Gastrocnemius medialis (tissue), 4 donors: Measurements from ENCODE around the gene PRKAG2. TPM values are rescaled to one million over a fixed set of nuclear protein-coding genes. Genes with fewer than 3 reads are reported as not detected.

Experiments
- ATAC-seq, 2 donors: fragments of 150-250 bp; one replicate each; pipeline ENCODE4 v1.9.1; 2016
- DNase-seq, 2 donors: peaks; one replicate each; pipeline ENCODE4 v3.0.0-alpha.2; 2019
- H3K27ac ChIP-seq, 4 donors: fragments of 200-600 bp; sonication (generic); 1 replicate in 1 of 4; 2 replicates in 3 of 4; pipeline ENCODE4 v1.5.1; 2016 to 2018; ENCODE audit warnings: mild to moderate bottlenecking in 2 of 4, moderate library complexity in 1 of 4
- H3K27me3 ChIP-seq, 3 donors: fragments of 200-600 bp; sonication (generic) in 2 of 3; 1 replicate in 1 of 3; 2 replicates in 2 of 3; pipeline versions ENCODE4 v1.5.1 to v1.6.0; 2016 to 2019; ENCODE audit warnings: mild to moderate bottlenecking in 1 of 3, moderate library complexity in 1 of 3
- H3K36me3 ChIP-seq, 2 donors: fragments of 200-600 bp; sonication (generic) in 1 of 2; one replicate each; pipeline ENCODE4 v1.5.1; 2017 to 2018
- H3K4me1 ChIP-seq, 2 donors: fragments of 200-600 bp; sonication (generic) in 1 of 2; one replicate each; pipeline ENCODE4 v1.5.1; 2016 to 2017; ENCODE audit warnings: mild to moderate bottlenecking in 2 of 2
- H3K4me3 ChIP-seq, 4 donors: fragments of 200-600 bp; sonication (generic) in 3 of 4; 1 replicate in 1 of 4; 2 replicates in 3 of 4; pipeline ENCODE4 v1.5.1; 2016 to 2019; ENCODE audit warnings: mild to moderate bottlenecking in 2 of 4
- H3K9me3 ChIP-seq, 3 donors: fragments of 200-600 bp; sonication (generic) in 2 of 3; 1 replicate in 1 of 3; 2 replicates in 2 of 3; pipeline ENCODE4 v1.5.1; 2016 to 2019
- POLR2A ChIP-seq, 2 donors: fragments of 450-650 bp; IDR thresholded peaks; one replicate each; pipeline ENCODE4 v1.6.1; 2017; ENCODE audit warnings: antibody characterized with exemption in 2 of 2, mild to moderate bottlenecking in 2 of 2, moderate library complexity in 2 of 2
- in situ Hi-C, 4 donors: fragments of 200-750 bp; cut with MboI; loops; one replicate each; pipeline versions ENCODE4 v1.15.0 to v1.8.0; 2017; ENCODE audit warnings: low sequenced_read_pairs in 4 of 4
- intact Hi-C: fragments of 100-400 bp; cut with DNase I; formaldehyde crosslinking; loops from one replicate; pipeline ENCODE4 v1.15.1; 2023; ENCODE audit warnings: low total_unique reads
- total RNA-seq, 4 donors: library from RNA; depleted of rRNA; stranded (reverse); fragments of >200 nt; gene quantifications; one replicate each; pipeline versions ENCODE4 v1.1.0 to v1.2.3, GENCODE V29; 2016
- TF ChIP-seq, protein P1 (sequence below), 5 experiments: fragments of 450-650 bp in 3 of 5; fragments of 200-600 bp in 2 of 5; sonication (generic) in 2 of 5; IDR thresholded peaks in 4 of 5; conservative IDR thresholded peaks in 1 of 5; 1 replicate in 4 of 5; 2 replicates in 1 of 5; pipeline ENCODE4 v1.5.1; 2016 to 2019; ENCODE audit warnings: antibody characterized with exemption in 5 of 5, mild to moderate bottlenecking in 3 of 5, moderate library complexity in 3 of 5

The PRKAG2 gene
- total RNA-seq, 4 donors from 2014 or later = 5.3 to 32.6 (median 13.9) TPM

DNA sequence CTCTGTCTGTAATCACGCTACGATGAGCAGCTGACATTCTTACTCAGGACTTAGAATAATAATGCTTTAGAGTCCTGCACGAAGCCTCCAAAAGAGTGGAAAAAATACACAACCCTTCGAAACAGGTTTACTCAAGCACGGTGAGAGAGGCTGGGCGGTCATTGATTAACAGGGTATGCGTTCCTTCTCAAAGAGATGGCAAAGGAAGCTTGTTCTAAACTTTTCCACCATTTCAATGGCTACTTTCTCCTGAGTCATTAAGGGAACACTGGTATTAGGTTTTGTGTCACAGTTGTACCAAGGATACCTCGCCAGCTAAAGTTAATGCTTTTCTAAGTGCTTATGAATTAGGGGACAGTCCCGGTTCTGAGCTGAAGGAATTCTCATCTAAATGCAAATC is 215.3 kb downstream of the PRKAG2 start:
- no peaks in the 10 kb centered on the region for H3K9me3 ChIP-seq
- TF ChIP-seq, protein P1, sequence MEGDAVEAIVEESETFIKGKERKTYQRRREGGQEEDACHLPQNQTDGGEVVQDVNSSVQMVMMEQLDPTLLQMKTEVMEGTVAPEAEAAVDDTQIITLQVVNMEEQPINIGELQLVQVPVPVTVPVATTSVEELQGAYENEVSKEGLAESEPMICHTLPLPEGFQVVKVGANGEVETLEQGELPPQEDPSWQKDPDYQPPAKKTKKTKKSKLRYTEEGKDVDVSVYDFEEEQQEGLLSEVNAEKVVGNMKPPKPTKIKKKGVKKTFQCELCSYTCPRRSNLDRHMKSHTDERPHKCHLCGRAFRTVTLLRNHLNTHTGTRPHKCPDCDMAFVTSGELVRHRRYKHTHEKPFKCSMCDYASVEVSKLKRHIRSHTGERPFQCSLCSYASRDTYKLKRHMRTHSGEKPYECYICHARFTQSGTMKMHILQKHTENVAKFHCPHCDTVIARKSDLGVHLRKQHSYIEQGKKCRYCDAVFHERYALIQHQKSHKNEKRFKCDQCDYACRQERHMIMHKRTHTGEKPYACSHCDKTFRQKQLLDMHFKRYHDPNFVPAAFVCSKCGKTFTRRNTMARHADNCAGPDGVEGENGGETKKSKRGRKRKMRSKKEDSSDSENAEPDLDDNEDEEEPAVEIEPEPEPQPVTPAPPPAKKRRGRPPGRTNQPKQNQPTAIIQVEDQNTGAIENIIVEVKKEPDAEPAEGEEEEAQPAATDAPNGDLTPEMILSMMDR (IDR thresholded peaks at IDR 0.05 in 4 of 5, conservative IDR thresholded peaks at IDR 0.05 in 1 of 5) = no peak
- no peak for TF ChIP-seq POLR2A (IDR thresholded peaks at IDR 0.05)
- no peak overlapping the region for H3K4me3 ChIP-seq
- no peak for ATAC-seq
- no peak for DNase-seq
- peaks cover 0 to 5% of the 10 kb centered on the region in 2 donors for H3K4me1 ChIP-seq
- H3K36me3 ChIP-seq = no peaks in the 10 kb centered on the region
- no peaks in the 10 kb centered on the region for H3K27me3 ChIP-seq
- no peak overlapping the region for H3K27ac ChIP-seq
- intact Hi-C loops (no loop called here), in situ Hi-C loops (no loop called here)

DNA sequence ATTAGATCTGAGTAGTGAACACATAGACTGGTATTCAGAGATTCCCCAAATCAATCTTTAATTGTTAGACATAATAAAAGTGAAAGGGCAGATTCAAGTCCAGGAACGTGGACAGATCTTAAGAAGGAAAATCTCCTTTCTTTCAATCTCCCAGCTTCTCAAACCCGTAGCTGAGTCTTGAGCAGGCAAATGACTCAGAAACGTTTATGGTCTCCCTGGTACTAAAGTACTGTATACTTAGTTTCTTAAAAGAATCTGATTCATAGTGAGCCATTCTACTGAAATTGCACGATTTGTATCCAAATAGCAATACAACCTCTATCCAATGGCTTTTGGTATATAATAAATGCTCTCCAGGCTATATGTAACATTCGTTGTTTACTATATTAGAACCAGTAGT is 216.8 kb downstream of the PRKAG2 start:
- H3K27me3 ChIP-seq = no peaks in the 10 kb centered on the region
- no peaks in the 10 kb centered on the region for H3K9me3 ChIP-seq
- no peak for DNase-seq
- no peaks in the 10 kb centered on the region for H3K36me3 ChIP-seq
- no peak overlapping the region for H3K27ac ChIP-seq
- no peak for ATAC-seq
- in situ Hi-C loops = no loop called here
- intact Hi-C loops = no loop called here
- H3K4me3 ChIP-seq = no peak overlapping the region
- H3K4me1 ChIP-seq = peaks cover 0 to 5% of the 10 kb centered on the region in 2 donors
- no peak for TF ChIP-seq POLR2A (IDR thresholded peaks at IDR 0.05)
- TF ChIP-seq, protein P1 (IDR thresholded peaks at IDR 0.05 in 4 of 5, conservative IDR thresholded peaks at IDR 0.05 in 1 of 5) = no peak

DNA sequence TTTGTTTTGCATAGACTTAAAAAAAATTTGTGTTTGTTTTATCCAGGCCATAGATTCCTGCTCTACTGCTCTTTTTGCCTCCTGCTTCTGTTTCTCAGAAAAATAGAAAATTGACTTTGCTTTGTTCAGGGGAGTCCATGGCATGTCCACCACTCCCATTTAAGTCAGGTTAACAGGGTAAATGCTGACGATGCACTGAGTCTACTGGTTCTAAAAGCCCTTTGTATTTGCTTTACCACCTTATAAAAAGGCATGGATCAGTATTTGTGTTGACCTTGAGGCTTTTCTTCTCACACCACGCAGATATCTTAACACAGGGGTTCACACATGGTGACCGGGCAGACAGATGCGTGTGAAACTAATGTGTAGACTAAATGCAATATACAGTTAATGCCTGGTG is 217.7 kb downstream of the PRKAG2 start:
- TF ChIP-seq POLR2A (IDR thresholded peaks at IDR 0.05) = no peak
- TF ChIP-seq, protein P1 (IDR thresholded peaks at IDR 0.05 in 4 of 5, conservative IDR thresholded peaks at IDR 0.05 in 1 of 5) = no peak
- intact Hi-C loops = no loop called here
- DNase-seq (no peak), ATAC-seq (no peak)
- Histone ChIP-seq H3K36me3 (no peaks in the 10 kb centered on the region), H3K27me3 (no peaks in the 10 kb centered on the region), H3K27ac (no peak overlapping the region), H3K9me3 (no peaks in the 10 kb centered on the region), H3K4me3 (no peak overlapping the region), H3K4me1 (peaks cover 0 to 5% of the 10 kb centered on the region in 2 donors)
- in situ Hi-C loops = no loop called here

DNA sequence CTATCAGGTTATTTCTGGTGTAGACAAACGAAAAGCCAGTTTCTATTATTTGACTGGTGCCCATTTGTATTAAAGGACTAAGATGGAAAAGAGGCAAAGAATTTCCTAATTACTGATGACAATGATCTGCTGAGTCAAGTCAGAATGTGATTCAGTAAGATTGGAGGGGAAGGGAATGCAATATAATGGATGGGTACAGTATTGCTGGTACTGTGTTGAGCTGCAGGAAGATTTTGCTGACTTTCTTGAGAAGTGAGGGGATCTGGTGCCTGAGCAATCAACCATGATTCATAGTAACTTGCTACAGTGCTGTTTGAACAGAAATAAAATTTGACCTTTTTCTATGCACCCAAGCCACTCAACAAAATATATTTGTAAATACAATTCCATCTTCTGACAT is 218.1 kb downstream of the PRKAG2 start:
- ATAC-seq (no peak), DNase-seq (no peak)
- H3K27ac ChIP-seq = no peak overlapping the region
- no peak for TF ChIP-seq POLR2A (IDR thresholded peaks at IDR 0.05)
- TF ChIP-seq, protein P1 (IDR thresholded peaks at IDR 0.05 in 4 of 5, conservative IDR thresholded peaks at IDR 0.05 in 1 of 5) = no peak
- in situ Hi-C loops = no loop called here
- H3K9me3 ChIP-seq = no peaks in the 10 kb centered on the region
- H3K4me3 ChIP-seq = no peak overlapping the region
- H3K27me3 ChIP-seq = no peaks in the 10 kb centered on the region
- no peaks in the 10 kb centered on the region for H3K36me3 ChIP-seq
- peaks cover 0 to 5% of the 10 kb centered on the region in 2 donors for H3K4me1 ChIP-seq
- intact Hi-C loops = no loop called here

DNA sequence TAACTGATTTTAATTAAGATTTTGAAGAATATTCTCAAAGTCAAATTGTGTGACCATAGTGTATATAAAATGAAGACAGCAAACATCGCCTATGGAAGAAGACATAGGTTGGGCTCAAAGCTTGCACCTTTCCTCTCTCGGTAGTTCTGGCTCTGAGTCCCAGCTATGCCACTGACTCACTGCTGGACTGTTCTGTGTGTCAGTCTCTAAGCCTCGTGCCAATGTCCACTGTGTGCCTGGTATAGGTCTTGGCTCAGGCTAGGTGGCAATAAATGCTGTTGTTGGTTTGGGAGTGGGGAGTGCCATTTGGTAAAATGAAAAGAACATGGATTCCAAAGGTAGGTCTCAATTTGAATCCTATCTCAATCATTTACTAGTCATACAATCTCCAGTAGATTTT is 219.7 kb downstream of the PRKAG2 start:
- DNase-seq = peak; percentile 39 to 43
- in situ Hi-C loops = no loop called here
- Histone ChIP-seq H3K4me3 (no peak overlapping the region), H3K27me3 (no peaks in the 10 kb centered on the region), H3K36me3 (no peaks in the 10 kb centered on the region), H3K27ac (peak overlapping the region in 1 of 4 donors; percentile 6), H3K4me1 (peaks cover 0 to 5% of the 10 kb centered on the region in 2 donors), H3K9me3 (no peaks in the 10 kb centered on the region)
- intact Hi-C loops = no loop called here
- TF ChIP-seq POLR2A (IDR thresholded peaks at IDR 0.05) = no peak
- TF ChIP-seq, protein P1 (IDR thresholded peaks at IDR 0.05 in 4 of 5, conservative IDR thresholded peaks at IDR 0.05 in 1 of 5) = no peak
- ATAC-seq = peak; percentile 76 to 95
